GM12801 (cell line): ENCODE results near the gene RFX8.

Experiments
- TF ChIP-seq, protein P1 (sequence below): IDR thresholded peaks from one replicate; pipeline ENCODE4 v1.5.1; 2011; ENCODE audit warnings: control low read depth; ENCODE audit not compliant: insufficient read length; ENCODE audit errors: extremely low read depth

RFX8 gene

DNA sequence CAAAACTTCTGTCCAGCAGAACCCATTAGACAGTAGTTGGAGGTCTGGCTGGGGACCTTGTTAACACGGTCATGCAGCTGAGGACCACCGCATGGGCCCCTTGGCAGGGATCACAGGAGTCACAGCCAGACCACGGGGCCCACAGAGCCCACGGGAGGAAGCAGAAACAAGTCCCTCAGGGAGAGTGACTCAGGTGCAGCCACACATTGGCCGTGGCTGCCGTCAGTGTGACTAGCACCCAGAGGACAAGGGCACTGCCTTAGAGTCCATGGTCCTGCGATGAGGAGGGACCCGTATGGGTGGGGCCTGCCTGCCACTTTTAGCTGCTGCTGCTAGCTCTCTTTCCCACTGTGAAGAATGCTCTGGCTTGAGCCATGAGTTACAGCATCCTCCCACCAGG, 5.9 kb upstream of the RFX8 start:
- TF ChIP-seq, protein P1, sequence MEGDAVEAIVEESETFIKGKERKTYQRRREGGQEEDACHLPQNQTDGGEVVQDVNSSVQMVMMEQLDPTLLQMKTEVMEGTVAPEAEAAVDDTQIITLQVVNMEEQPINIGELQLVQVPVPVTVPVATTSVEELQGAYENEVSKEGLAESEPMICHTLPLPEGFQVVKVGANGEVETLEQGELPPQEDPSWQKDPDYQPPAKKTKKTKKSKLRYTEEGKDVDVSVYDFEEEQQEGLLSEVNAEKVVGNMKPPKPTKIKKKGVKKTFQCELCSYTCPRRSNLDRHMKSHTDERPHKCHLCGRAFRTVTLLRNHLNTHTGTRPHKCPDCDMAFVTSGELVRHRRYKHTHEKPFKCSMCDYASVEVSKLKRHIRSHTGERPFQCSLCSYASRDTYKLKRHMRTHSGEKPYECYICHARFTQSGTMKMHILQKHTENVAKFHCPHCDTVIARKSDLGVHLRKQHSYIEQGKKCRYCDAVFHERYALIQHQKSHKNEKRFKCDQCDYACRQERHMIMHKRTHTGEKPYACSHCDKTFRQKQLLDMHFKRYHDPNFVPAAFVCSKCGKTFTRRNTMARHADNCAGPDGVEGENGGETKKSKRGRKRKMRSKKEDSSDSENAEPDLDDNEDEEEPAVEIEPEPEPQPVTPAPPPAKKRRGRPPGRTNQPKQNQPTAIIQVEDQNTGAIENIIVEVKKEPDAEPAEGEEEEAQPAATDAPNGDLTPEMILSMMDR, result no peak

DNA sequence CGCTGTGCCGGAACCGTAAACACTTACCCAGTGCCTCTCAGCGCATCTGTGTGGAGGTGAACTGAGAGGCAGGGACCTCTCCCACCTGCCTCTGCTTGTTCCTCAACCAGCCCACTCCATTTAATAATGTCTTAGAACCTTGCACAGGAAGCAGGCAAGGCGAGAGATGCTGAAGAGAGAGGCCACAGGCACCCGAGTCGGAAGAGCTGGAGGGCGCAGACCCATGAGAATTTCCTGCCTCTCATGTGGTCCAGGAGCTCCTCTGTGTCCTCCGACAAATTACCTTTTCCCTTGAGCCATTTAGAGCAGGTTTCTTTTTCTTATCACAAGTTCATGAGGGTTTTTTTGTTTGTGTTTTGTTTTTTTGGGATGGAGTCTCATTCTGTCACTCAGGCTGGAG, 4.9 kb upstream of the RFX8 start:
- TF ChIP-seq, protein P1, result no peak

DNA sequence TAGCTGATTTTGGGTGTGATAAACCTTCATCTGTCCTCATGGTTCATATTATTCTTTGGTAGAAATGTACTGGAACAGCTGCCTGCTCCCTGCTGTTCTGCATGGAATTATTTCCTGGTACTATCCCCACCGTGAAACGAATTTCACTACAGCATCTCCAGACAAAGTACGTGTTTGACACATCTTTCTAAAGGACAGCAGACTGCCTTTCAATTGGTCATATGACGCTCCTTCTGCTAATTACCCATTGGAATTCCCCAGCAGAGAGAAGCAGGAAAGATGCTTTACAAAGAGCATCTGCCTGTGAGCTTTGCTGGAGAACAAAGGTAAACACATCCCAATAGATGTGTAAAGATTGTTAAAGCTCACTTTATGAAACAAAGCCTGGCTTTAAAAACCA, 4.4 kb upstream of the RFX8 start:
- TF ChIP-seq, protein P1, result no peak

DNA sequence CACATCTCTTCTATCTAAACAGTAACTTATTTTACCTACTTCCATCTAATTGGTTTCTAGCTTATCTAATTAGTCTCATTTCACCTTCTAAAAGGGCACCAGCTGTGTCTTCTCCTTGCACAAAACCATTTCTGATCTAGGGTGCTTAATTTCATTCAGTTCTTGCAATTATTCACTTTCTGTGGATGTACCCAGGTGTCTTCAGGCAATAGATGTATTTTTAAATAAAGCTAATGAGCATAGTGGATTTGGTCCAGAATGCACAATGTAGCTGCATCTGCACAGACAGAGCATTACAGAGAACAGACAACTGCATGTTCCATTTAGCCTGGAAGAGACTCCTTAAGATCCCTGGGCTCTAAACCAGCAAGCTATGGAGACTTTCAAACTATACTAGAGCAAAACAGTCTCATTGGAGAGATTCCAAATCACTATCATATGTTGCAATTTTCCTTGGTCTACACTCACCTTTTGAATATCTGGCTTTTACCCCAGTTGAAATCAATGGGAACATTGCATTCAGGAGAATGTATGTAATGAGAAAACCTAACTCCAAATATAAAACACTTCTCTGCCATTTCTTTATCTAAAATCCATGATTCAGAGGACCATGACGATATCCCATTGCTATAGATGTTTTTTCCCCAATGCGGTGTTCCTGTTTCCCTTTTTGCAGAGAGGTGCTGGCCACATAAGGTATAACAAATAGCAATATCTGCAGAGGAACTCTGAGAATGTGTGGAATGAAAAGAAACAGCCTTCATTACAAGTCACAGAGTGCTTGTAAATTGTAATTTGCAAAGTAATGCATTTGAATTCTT, 3.5 kb upstream of the RFX8 start:
- TF ChIP-seq, protein P1, result no peak

GRCh38 chr2:101477556-101477955, 2.6 kb upstream of the RFX8 start:
- TF ChIP-seq, protein P1, result no peak

GRCh38 chr2:101476605-101477208, 1.8 kb upstream of the RFX8 start:
- TF ChIP-seq, protein P1, result no peak

GRCh38 chr2:101473911-101474701, 806 bp downstream of the RFX8 start:
- TF ChIP-seq, protein P1, result no peak
